Measurements from ENCODE around the gene RASSF7. TPM values are rescaled to one million over a fixed set of nuclear protein-coding genes. Genes with fewer than 3 reads are reported as not detected.
A peak's percentile ranks its signal among the peaks of the same experiment; 100 is the strongest.

RASSF7 gene
- total RNA-seq, 2 donors from 2014 or later: 8.5 to 13.0 TPM

DNA sequence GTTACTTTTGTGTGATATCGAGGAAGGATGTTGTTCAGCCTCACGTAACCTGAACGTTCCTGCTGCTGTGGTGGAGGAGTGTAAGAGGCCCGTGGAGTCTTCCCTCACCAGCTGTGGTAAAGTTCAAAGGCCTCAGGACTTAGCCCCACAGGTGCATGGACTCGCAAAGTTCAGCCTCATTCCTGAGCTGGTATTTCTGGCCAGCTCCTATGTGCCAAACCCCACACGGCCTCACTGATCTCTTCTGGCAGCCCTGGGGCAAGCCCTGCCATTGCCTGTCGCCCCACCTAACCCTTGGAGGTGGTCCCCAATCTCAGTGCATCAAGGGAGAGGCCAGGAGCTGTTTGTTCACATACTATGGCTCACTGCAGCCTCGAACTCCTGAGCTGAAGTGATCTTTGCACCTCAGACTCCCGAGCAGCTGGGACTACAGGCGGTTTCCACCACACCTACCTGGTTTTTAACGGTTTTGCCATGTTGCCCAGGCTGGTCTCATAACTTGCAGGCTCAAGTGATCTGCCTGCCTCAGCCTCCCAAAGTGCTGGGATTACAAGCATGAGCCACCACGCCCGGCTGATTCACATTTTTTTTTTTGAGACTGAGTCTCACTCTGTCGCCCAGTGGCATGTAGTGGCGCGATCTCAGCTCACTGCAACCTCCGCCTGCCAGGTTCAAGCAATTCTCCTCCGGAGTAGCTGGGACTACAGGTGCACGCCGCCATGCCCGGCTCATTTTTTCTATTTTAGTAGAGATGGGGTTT, 17.7 kb downstream of the RASSF7 start:
- no peak overlapping the region for H3K4me3 ChIP-seq
- peaks cover 0 to 65% of the 10 kb centered on the region in 2 donors for H3K4me1 ChIP-seq
- TF ChIP-seq, protein P1, sequence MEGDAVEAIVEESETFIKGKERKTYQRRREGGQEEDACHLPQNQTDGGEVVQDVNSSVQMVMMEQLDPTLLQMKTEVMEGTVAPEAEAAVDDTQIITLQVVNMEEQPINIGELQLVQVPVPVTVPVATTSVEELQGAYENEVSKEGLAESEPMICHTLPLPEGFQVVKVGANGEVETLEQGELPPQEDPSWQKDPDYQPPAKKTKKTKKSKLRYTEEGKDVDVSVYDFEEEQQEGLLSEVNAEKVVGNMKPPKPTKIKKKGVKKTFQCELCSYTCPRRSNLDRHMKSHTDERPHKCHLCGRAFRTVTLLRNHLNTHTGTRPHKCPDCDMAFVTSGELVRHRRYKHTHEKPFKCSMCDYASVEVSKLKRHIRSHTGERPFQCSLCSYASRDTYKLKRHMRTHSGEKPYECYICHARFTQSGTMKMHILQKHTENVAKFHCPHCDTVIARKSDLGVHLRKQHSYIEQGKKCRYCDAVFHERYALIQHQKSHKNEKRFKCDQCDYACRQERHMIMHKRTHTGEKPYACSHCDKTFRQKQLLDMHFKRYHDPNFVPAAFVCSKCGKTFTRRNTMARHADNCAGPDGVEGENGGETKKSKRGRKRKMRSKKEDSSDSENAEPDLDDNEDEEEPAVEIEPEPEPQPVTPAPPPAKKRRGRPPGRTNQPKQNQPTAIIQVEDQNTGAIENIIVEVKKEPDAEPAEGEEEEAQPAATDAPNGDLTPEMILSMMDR (IDR thresholded peaks at IDR 0.05): no peak

DNA sequence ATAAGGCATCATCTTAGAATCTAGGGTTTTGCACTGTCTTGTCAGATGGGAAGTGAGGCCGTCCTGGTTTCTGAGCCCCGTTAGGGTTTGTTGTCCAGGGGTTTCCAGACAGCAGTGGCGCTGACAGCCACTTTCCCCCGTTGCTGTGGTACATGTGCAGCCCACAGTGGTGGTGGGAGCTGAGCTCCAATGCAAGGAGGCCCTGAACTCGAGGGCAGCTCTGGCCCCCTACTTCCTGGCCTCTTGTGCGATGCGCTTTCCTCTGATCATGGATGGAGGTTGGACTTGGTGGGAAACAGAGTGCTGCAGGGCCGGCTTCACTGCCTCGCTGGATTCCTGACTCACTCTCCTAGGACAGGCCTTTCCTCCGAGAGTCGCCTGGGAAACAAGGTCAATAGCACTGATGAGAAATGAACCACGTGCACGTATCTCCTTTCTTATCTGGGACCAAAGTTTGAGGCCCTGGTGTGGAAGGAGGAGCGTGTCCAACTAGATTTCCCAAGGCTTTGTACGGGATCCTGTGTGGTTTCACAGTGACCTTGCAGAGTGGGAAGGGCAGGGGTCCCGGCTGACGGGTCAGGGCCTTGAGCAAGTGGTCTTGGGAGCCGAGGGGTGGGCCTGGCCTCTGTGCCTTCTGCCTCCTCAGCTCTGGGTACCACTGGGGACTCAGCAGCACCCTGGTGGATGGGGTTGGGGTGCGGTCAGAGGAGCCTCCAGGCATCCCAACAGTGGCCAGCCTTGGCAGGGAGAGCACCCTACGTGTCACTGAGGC, 19.2 kb downstream of the RASSF7 start:
- Histone ChIP-seq H3K4me3 (no peak overlapping the region), H3K9me3 (no peaks in the 10 kb centered on the region), H3K4me1 (peaks cover 0 to 57% of the 10 kb centered on the region in 2 donors), H3K27ac (peak overlapping the region; percentile 29 to 59), H3K27me3 (no peaks in the 10 kb centered on the region), H3K36me3 (peaks cover 28% of the 10 kb centered on the region)
- no peak for DNase-seq (ENCODE audit: low spot score)
- TF ChIP-seq, protein P1 (IDR thresholded peaks at IDR 0.05): no peak

More for the DNA sequence above, 17.7 kb downstream of the RASSF7 start:
- no peak for DNase-seq (ENCODE audit: low spot score)
- Histone ChIP-seq H3K27ac (no peak overlapping the region), H3K36me3 (peaks cover 19% of the 10 kb centered on the region), H3K9me3 (no peaks in the 10 kb centered on the region), H3K27me3 (no peaks in the 10 kb centered on the region)

DNA sequence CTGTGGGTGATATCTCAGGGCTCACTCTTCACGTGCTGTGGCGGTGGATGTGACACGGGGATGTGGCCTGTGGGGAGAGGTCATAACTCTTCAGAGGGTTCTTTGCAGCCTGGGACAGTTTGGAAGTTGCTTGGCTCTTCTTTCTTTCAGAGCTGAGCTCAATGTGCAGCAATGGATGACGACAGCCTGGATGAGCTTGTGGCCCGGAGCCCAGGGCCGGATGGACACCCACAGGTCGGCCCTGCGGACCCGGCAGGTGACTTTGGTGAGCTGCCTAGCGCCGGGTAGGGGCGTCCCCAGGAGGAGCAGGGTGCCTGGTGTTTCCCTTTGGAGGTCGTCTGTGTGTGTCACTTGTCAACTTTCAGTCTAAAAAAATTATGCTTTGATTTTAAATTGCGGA, 20.6 kb downstream of the RASSF7 start:
- TF ChIP-seq, protein P1 (IDR thresholded peaks at IDR 0.05): no peak
- Histone ChIP-seq H3K27me3 (no peaks in the 10 kb centered on the region), H3K36me3 (peaks cover 28% of the 10 kb centered on the region), H3K9me3 (no peaks in the 10 kb centered on the region), H3K4me1 (peaks cover 0 to 51% of the 10 kb centered on the region in 2 donors), H3K4me3 (no peak overlapping the region), H3K27ac (peak overlapping the region; percentile 43 to 59)
- DNase-seq (ENCODE audit: low spot score): no peak

DNA sequence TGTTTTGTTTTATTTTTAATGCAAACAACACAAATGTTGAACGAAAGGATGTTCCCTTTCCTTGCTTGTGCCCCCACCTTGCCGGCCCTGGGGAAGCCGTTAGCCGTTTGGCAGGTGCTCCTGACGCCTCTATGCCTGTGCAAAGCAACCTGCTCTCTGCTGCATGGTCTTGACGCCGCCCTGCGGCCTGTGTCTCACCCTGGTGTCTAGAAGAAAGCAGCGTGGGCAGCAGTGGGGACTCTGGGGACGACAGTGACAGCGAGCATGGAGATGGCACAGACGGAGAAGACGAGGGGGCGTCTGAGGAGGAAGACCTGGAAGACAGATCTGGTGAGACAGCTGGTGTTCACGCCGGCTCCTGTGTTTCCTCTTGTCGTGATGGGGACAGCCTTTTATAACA, 21.0 kb downstream of the RASSF7 start:
- Histone ChIP-seq H3K4me3 (no peak overlapping the region), H3K27ac (peak overlapping the region; percentile 43 to 55), H3K36me3 (peaks cover 31% of the 10 kb centered on the region), H3K4me1 (peaks cover 0 to 51% of the 10 kb centered on the region in 2 donors), H3K9me3 (no peaks in the 10 kb centered on the region), H3K27me3 (no peaks in the 10 kb centered on the region)
- TF ChIP-seq, protein P1 (IDR thresholded peaks at IDR 0.05): no peak
- no peak for DNase-seq (ENCODE audit: low spot score)

DNA sequence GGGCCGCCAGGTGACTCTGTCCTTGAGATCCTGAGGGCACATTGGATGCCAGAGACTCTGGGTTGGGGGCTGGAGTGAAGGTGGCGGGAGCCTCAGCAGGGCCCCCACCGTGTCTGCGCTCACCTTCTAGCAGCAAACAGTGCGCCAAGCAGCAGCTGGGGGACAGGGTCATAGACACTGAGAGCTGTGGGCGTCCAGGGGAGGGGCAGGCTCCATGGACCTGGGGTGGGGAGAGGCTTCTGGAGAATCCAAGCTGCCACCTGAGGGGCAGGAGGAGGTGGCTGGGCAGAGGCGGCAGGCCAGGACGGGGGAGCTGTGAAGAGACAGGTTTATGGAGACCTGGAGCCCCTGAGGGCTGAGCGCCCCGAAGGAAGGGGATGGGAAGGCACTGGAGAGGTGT, 23.5 kb downstream of the RASSF7 start:
- H3K4me3 ChIP-seq: no peak overlapping the region

More for the DNA sequence above, 23.5 kb downstream of the RASSF7 start:
- Histone ChIP-seq H3K36me3 (peaks cover 55% of the 10 kb centered on the region), H3K27ac (no peak overlapping the region), H3K9me3 (no peaks in the 10 kb centered on the region), H3K4me1 (peaks cover 0 to 26% of the 10 kb centered on the region in 2 donors), H3K27me3 (no peaks in the 10 kb centered on the region)
- TF ChIP-seq, protein P1 (IDR thresholded peaks at IDR 0.05): no peak
- DNase-seq (ENCODE audit: low spot score): no peak

All from right atrium auricular region (tissue), 2 donors.